ENCODE data around the gene IQCM.
"Not testable (repeated sequence)": the region's sequence is repeated elsewhere in the genome, so short reads cannot be mapped to it uniquely, and the experiment has no call there.

Gene IQCM

GRCh38 chr4:149468669-149469068 lies 347.0 kb downstream of the IQCM start:
- DNase-seq (ENCODE audit: low read depth in 2 of 2): not testable (repeated sequence)

- DNase-seq (ENCODE audit: low read depth in 2 of 2): no peak
Measured at GRCh38 chr4:149466446-149466845, 349.2 kb downstream of the IQCM start.

- no peak for DNase-seq (ENCODE audit: low read depth in 2 of 2)
Measured at GRCh38 chr4:149465955-149466354, 349.7 kb downstream of the IQCM start.

GRCh38 chr4:149443537-149443936 lies 372.1 kb downstream of the IQCM start:
- no peak for DNase-seq (ENCODE audit: low read depth in 2 of 2)

DNA sequence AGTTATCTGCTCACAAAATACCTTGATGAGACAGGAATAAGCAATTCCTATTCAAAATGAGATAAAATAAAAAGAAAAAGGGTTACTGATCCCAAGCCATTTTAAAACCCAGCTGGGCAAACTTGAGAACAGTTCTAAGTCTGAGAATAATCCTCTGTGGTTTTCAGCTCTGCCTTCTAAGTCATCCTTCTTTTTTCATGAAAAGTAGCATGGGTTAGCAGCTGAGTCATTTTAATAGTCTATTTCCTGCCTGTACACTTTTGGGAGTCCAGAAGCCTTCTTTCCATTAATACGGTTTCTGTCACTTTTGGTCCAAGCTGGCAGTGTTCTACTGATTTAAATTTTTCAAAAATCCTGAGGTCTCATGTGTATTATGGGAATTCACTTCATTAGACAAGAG lies 374.3 kb downstream of the IQCM start:
- no peak for DNase-seq (ENCODE audit: low read depth in 2 of 2)

DNA sequence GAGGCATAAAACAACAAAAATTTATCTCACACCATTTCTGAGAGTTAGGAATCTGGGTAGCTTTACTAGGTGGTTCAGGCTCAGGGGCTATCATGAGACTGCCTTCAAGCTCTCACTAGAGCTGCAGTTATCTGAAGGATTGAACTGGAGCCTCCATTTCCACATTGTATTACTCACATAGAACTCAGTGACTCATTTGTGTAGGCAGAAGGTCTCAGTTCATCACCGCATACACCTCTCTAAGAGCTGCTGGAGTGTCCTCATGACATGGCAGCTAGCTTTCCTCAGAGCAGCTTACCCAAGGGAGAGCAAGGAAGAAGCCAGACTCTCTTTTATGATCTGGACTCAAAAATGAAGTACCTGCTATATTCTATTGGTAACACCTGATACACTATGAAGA lies 389.2 kb downstream of the IQCM start:
- no peak for DNase-seq (ENCODE audit: low read depth in 2 of 2)

DNA sequence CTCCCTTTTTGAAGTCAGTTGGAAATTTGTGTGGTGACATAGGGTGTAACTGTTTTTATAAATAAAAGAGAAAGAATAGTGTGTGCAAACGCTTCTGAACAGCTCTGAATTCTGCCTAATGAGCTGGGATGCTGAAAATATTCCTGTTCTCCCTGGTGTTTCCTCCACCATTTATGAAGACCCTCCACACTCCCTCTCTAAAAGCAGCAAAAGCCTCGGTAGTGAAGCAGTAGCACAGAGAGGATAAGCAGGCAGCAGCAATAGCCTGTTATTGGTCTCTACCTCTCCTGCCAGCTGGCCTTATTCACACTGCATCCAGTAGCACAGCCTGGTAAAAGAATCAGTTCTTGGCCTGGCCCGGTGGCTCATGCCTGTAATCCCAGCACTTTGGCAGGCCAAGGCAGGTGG lies 406.1 kb downstream of the IQCM start:
- DNase-seq (ENCODE audit: low read depth in 2 of 2): no peak

- no peak for DNase-seq (ENCODE audit: low read depth in 2 of 2)
Measured at GRCh38 chr4:149409146-149409545, 406.5 kb downstream of the IQCM start.

GRCh38 chr4:149404143-149404542 lies 411.5 kb downstream of the IQCM start:
- DNase-seq (ENCODE audit: low read depth in 2 of 2): no peak

DNA sequence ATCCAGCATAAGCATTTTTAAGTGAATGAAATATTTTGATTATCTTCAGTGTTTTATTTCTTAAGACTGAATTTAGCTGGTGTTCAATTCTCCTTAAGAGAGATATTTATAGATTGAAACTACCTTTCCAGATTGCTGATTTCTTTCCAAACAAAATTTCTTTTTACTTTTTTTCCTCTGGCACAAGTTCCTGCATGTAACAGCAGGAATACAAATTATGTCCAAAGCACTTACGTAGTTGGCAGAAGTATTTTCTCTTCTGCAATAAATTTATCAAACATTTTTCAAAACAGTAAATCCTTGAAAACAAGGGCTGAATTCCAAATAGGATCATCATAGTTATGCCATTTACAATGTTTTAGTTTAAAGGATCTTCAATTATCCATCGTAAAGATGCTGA lies 412.6 kb downstream of the IQCM start:
- DNase-seq (ENCODE audit: low read depth in 2 of 2): no peak

DNA sequence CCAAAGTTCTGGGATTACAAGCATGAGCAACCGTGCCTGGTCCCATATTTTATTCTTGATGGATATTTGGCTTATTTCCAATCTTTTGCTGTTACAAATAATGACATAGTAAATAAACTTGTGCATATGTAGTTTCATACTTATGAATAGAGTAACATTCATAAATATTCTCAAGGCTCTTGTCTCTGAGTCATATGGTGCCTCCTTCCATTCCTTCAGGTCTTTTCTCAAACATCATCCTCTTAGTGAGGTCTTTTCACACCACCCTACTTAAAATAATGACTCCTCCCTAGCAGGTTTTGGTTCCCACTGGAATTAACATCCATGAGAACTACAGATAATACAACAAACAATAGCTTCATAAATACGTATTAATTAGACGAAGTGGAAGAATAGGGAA lies 416.6 kb downstream of the IQCM start:
- no peak for DNase-seq (ENCODE audit: low read depth in 2 of 2)

DNA sequence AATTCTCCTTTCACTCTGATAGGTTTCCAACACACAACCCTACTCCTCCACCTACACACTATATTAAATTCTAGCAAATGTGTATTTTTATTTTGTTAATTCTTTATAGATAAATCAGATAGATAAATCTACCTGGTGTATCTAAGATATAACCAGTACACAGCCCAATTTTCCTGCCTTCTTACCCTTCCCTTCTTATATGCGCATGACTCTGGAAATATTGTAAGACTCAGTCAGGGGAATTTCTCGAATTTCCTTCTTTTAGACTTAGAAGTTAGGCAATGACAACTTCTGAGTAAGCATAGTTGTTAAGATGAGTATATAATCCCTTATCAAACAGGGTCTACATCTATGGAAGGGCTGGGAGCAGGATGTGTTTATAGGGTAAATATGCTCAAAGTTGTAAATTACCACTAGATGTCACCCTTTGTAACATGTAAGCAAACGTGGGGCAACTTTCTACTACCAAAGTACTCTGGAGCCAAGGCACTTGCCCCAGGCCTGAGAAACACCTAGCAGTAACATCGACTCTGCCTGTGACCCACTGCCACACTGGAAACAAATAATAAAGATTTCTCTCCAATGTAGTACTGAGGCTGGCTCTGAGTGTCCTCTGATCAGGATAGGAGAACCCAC lies 444.7 kb downstream of the IQCM start:
- DNase-seq (ENCODE audit: low read depth in 2 of 2): no peak

DNA sequence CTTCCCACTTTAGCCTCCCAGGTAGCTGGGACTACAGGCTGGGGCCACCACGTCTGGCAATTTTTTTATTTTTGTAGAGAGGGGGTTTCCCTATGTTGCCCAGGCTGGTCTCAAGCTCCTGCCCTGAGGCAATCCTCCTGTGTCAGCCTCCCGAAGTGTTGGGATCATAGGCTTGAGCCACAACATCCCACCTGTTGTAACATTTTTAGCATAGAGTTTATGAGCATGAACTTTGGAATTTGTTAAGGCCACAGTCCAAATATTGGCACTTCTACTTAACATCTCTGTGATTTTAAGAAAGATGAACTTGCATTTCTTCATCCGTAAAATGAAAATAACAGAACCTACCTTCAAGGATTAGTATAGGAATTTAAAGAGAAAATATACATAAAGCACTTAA lies 445.6 kb downstream of the IQCM start:
- no peak for DNase-seq (ENCODE audit: low read depth in 2 of 2)

DNA sequence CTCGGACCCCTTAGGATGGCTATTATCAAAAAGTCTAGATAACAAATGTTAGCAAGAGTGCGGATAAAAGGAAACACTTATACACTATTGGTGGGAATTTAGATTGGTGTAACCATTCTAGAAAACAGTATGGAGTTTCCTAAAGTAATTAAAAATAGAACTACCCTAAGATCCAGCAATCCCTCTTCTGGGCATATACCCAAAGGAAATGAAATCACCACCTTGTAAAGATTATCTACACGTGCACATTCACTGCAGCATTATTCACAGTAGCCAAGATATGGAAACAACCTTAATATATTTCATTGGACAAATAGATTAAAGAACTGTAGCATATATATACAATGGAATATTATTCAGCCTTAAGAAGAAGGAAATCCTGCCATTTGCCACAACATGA lies 462.4 kb downstream of the IQCM start:
- no peak for DNase-seq (ENCODE audit: low read depth in 2 of 2)

DNA sequence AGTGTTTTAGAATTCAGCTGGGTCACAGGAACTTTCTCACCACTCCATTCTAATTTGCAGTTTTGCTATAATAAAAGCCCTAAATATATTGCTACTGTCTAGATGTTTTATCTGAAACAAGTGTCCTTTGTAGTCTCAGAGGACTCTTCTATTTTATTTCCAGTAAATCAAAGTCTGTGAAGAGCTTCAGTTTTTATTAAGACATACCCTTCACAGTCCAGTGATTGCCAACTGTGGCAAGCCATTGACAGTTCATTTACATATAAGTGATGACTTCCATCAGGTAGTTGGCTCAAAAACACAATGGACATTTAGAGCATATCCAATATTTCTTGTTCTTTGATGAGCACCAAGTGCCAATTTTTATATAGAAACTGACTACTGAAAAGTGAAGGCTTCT lies 466.1 kb downstream of the IQCM start:
- DNase-seq (ENCODE audit: low read depth in 2 of 2): no peak

DNA sequence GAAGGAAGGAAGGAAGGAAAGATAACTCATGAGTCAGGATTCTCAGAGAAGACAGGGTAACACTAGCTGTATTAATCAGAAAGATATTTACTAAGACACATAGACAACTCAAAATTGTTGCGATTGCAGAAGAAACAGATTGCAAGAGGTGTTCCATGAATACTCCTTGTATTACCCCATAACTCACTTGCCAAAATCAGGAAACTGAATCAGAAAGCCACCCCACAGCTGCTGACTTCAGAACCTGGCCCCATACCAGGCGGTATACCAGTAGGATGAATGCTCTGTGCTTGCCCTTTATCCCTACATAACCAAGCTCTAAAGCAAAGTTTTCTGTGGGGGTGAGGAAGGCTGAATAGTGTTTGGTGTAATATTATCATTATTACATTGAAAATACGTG lies 468.5 kb downstream of the IQCM start:
- DNase-seq (ENCODE audit: low read depth in 2 of 2): no peak

GRCh38 chr4:149345424-149345823 lies 470.2 kb downstream of the IQCM start:
- DNase-seq (ENCODE audit: low read depth in 2 of 2): no peak

GRCh38 chr4:149344436-149344835 lies 471.2 kb downstream of the IQCM start:
- DNase-seq (ENCODE audit: low read depth in 2 of 2): no peak

- no peak for DNase-seq (ENCODE audit: low read depth in 2 of 2)
Measured at GRCh38 chr4:149343614-149344013, 472.0 kb downstream of the IQCM start.

- not testable (repeated sequence) for DNase-seq (ENCODE audit: low read depth in 2 of 2)
Measured at GRCh38 chr4:149341117-149341516, 474.5 kb downstream of the IQCM start.

DNA sequence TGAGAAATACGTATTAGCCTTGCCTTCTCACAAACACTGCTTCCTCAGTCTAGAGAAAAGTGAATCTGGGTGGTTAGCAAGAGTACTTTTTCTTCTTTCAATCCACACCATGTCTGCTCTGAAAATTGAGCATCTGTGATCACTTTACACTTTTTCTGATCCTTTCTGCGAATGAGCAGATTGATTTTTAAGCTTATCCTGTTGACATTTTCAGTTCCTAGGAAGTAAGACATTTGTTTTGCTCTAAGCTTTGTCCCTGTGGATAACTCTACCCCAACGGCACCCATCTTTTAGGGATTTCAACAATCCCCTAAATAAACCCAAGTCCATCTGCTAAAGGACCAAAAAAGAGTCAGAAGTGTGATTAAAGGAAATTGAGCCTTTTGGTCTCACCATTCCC lies 487.5 kb downstream of the IQCM start:
- DNase-seq (ENCODE audit: low read depth in 2 of 2): no peak

DNA sequence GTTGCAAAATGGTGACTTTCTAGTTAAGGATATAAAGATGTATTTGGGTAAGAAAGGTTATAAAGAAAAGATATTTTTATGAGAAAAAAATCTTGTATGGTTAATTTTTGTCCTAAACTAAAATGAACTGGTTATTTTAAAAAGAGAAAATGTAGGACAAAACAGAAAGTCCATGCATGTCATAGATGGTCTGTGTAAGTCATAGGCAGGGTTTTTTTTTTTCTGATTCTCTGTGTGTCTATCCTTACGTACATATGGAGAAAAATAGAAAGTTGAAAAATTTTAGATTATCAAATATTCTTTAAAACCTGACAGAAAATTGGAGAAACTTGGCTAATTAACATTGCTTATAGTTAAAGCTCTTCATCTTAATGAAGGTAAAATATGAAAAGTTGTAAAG lies 493.4 kb downstream of the IQCM start:
- no peak for DNase-seq (ENCODE audit: low read depth in 2 of 2)

DNA sequence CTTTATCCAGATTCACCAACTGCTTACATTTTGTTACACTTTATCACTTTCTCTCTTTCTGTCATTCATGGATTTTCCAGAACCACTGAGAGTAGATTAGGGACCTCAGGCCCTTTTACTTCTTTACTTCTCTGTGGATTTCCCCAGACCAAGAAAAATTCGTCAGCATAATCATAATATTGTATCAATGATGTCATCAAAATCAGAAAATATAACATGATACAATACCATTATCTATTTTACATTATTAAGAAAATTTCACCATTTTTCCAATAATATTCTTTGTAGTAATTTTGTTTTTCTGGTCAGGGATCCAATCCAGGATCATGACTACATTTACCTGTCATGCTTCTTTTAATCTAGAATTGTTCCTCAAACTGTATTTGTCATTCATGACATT lies 494.2 kb downstream of the IQCM start:
- DNase-seq (ENCODE audit: low read depth in 2 of 2): no peak

DNA sequence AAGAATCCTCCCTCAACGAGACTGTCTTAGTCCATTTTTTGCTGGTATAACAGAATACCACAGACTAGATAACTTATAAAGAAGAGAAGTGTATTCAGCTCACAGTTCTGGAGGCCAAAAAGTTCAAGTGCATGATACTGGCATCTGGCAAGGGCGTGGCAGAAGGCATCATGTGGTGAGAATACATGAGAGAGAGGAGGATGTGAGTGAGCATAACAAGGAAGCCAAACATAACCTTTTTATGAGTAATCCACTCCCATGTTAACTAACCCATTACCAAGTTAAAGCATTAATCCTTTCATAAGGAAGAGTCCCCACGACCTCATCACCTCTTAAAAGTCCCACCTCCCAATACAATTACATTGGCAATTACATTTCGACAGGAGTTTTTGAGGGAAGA lies 504.6 kb downstream of the IQCM start:
- no peak for DNase-seq (ENCODE audit: low read depth in 2 of 2)
